ENCODE measurements around the gene SIX2.

GRCh38 chr2:44980751-44981713, 28.2 kb downstream of the SIX2 start:
- TF ChIP-seq SPI1 (IDR thresholded peaks at IDR 0.05; ENCODE audit: low read depth, low read length) (no peak), POLR2A (IDR thresholded peaks at IDR 0.05; ENCODE audit: low read depth, low read length) (no peak), POLR2AphosphoS5 (IDR thresholded peaks at IDR 0.05; ENCODE audit: low read depth, low read length) (no peak), PAX5 (IDR thresholded peaks at IDR 0.05; ENCODE audit: insufficient read depth, low read length, severe bottlenecking) (no peak)
